Hematopoietic multipotent progenitor cell treated with erythropoietin and hydrocortisone succinate and interleukin-3 and kit ligand, for 15 days (in vitro differentiated cells): ENCODE results near the gene HOXA11.

Source experiments
- DNase-seq: peaks from one replicate; pipeline ENCODE4 v3.0.0-alpha.2; 2015; ENCODE audit warnings: low spot score

The HOXA11 gene

GRCh38 chr7:27146491-27147198, 38.4 kb downstream of the HOXA11 start:
- no peak for DNase-seq

GRCh38 chr7:27145914-27146412, 39.1 kb downstream of the HOXA11 start:
- DNase-seq, result no peak

- DNase-seq, result no peak
Measured at GRCh38 chr7:27145165-27145913, 39.7 kb downstream of the HOXA11 start.

GRCh38 chr7:27144781-27145164, 40.3 kb downstream of the HOXA11 start:
- DNase-seq, result no peak

- DNase-seq, result no peak
Measured at GRCh38 chr7:27143950-27144780, 40.9 kb downstream of the HOXA11 start.

GRCh38 chr7:27143023-27143949, 41.7 kb downstream of the HOXA11 start, which contains the start of gene HOXA5:
Gene HOXA5, minus strand, starts transcription at chr7:27143681. Its CDS starts 74 bp downstream, at chr7:27143607.
- DNase-seq, result no peak

- DNase-seq, result no peak
Measured at GRCh38 chr7:27142580-27143022, 42.4 kb downstream of the HOXA11 start.

GRCh38 chr7:27141923-27142579, 43.0 kb downstream of the HOXA11 start:
- no peak for DNase-seq

- no peak for DNase-seq
Measured at GRCh38 chr7:27141137-27141922, 43.7 kb downstream of the HOXA11 start.

- DNase-seq, result no peak
Measured at GRCh38 chr7:27140126-27140857, 44.7 kb downstream of the HOXA11 start.

GRCh38 chr7:27139334-27140125, 45.5 kb downstream of the HOXA11 start:
- no peak for DNase-seq

GRCh38 chr7:27138985-27139333, 46.1 kb downstream of the HOXA11 start:
- DNase-seq, result no peak

- DNase-seq, result no peak
Measured at GRCh38 chr7:27138472-27138871, 46.6 kb downstream of the HOXA11 start.

- no peak for DNase-seq
Measured at GRCh38 chr7:27137640-27138315, 47.3 kb downstream of the HOXA11 start.

GRCh38 chr7:27134392-27134791, 50.6 kb downstream of the HOXA11 start:
- DNase-seq, result no peak

GRCh38 chr7:27133409-27134231, 51.4 kb downstream of the HOXA11 start:
- DNase-seq, result no peak

- no peak for DNase-seq
Measured at GRCh38 chr7:27132978-27133377, 52.1 kb downstream of the HOXA11 start.
